Lung microvascular endothelial cell (primary cell): ENCODE results near the gene ARID3C. TPM values are rescaled to one million over a fixed set of nuclear protein-coding genes. Genes with fewer than 3 reads are reported as not detected.

Source experiments
- DNase-seq, 2 donors: peaks; one replicate each; pipeline versions ENCODE4 v3.0.0 to v3.0.0-alpha.2; 2010; ENCODE audit warnings: low read depth in 2 of 2
- total RNA-seq: library from RNA; depleted of rRNA; stranded (reverse); fragments of >200 nt; gene quantifications from 2 replicates; pipeline ENCODE4 v1.2.1, GENCODE V29; 2014

The ARID3C gene
- total RNA-seq, 1 donor from 2014 or later: 0.20 TPM

DNA sequence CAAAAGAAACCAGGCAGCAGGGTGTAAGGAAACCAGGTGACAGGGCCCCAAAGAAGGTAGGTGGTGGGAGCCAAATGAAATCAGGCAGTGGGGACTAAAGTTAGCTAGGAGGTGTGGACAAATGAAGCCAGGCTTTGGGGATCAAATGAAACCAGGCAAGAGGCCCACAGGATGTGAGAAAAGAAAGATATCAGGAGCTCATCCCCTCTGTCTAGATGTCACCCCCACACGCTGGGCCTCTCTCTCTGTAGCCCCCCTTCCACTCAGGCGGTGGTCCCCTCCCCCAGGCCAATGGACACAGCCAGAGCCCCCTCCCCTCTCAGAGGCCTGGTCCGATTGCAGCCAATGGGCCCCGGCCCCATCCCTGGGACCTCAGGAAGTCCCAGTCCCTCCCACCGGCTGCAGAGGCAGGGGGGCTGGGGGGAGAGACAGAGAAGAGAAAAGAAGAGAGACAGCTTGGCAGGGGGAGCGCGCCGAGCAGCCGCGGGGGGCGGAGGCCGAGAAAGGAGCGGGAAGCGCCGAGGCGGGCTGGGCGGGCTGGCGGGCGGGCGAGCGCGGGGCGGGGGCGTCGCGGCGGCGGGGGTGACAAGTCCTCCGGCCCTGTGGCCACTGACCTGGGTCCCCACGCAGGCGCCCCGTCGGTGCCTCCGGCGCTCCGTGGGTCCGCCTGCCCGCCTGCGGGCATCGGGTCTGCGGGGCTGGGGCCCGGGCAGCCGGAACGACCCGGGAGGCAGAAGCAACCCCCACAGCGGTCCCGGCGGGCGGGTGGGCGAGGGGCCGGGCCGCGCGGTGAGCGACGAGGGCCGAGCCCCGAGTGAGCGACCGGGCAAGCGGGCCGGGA lies 51.2 kb downstream of the ARID3C start:
- DNase-seq: no peak

DNA sequence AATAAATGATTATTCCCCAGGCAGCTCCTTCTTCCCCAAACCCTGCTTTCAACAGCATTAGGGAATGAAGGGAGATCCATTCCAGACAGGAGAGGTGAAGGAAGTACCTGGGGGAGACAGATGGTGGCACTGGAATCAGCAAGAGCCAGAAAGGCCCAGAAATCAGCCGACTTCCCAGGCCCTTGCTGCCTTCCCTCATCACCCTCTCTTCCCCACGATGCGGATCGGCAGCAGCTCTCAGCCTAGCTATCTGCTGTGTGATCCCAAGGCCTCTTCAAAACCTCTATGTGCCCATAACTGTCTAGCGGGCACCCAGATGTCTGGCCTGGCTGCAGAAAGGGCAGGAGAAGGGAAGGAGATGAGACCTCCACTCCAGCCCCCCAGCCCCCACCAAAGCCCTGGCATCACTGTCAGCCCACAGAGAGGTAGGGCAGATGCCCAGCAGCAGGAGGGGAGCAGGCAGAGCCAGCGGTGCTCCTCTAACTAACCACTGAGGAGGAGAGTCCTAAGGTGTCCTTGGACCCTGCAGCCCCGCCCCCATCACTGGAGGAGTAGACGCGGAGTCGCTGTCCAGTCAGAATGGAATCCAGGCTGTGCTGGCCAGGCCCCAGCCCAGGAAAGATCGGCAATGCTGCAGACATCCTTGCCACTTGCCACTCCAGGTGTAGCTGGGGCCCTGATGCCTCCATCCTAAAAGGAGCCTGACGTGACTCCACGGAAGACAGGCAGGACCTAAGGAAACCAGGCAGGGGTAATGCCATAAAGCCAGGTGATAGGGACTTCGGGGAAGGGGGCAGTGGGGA lies 52.1 kb downstream of the ARID3C start:
- no peak for DNase-seq

DNA sequence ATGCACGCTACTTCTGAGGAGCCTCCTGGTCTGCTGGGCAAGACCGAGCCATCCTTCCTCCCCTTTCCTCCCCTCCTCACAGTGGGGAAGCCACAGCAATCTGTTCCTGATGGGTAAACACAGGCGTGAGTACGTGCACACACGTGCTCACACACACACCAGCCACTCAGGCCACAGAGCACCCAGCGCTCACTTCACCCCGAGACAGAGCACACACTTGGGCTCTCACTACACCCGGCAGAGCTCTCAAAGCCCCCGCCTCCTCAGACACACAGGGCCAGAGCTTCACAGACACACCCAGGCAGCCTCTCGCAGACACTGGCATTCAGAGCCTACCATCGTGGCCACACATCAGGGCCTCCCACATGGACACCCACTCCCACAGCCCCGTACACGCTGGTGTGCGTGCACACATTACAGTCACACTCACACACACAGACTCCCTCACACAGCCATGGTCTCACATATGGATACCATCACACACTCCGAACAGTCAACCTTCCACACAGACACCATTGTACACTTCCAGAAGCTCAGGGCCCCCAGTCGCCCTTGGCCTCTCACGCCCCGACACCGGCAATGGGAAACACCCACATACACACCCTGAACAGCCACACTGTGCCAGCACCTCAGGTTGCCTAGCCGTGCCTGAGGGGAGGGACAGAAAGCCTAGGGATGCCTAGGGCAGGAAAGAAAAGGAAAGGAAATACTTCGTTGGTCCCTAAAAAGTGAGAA lies 52.8 kb downstream of the ARID3C start:
- no peak for DNase-seq

DNA sequence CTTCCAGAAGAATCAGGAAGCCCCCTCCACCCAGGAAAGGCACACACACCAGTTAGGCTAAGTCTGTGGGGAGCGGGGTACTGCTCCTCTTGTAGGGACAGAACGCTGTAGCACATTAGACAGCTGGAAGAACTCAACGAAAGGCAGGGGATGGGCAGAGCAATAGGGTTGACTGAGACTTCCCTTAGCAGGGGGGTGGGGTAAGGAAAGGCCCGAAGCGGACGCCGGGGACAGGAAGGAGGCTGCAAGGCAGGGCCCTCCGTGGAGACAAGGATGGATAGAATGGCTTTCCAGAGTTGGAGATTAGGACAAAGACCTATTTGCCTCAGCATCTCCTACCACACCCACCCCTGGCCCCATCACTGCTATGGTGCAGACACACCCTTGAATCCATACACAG lies 53.6 kb downstream of the ARID3C start:
- DNase-seq: no peak

DNA sequence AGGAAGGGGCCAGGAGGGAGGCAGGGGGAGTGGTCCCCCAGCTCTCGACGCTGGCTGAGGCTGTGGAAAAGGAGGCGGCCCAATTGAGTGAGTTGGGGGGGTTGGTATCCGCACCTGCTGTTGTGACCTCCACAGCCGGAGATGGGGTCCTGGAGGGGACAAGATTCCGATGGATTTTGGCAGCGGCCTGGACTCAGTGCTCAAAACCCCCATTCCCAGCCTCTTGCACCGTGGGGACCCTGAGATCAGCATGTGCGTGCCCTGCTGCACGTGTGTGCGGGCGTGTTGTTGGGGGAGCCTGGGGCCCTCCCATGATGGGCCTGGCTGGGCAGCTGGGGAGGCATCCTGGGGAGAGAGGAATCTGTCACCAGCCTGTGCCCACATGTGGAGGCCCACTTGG lies 54.3 kb downstream of the ARID3C start:
- no peak for DNase-seq

DNA sequence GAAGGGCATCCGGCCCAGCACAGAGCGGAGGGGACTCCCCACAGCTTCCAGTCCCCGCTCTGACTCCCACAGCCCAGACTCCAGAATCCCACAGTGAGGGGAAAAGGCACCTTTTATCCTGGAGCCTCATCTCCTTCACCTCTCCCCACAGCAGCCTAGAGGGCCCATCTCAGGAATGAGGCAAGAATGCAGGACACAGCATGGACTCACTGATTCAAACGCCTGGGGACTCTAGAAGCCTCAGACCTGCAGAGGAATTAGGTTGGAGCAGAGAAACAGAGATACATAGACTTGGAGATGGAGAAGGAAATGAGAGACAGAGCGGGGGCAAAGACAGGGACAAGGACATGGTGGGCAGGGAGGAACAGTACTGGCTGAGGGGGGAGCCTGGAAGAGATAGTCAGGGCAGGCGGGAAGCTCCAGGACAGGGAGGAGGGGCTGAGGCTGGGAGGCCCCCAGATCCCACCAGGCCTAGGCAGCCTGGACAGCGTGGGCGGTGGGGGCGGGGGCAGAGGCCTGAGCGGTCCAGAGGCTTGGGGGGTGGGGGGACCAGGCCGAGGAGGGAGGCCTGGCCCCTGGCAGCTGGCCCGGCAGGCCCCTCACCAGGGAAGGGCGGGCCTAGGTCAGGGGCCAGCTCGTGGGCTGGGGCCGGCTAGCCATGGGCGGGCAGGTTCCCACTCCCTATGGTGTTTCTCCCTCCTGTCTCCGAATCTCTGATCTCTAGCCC lies 55.1 kb downstream of the ARID3C start:
- no peak for DNase-seq

DNA sequence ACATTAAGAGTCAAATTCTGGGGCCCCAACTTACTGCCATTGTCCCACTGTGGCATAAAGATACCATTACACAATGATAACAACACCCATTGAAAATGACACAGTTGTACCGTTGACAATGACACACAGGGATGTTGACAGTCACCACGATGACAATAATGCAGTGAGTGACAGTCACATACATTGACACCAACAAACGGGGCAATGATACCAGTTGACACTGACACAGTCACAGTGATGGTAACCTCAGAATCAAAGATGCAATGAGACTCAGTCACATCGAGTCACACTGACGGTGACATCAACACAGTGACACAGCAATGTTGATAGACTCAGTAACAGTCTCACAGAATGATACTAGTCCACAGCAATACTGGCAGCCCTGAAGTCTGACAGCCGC lies 56.2 kb downstream of the ARID3C start:
- DNase-seq: no peak

DNA sequence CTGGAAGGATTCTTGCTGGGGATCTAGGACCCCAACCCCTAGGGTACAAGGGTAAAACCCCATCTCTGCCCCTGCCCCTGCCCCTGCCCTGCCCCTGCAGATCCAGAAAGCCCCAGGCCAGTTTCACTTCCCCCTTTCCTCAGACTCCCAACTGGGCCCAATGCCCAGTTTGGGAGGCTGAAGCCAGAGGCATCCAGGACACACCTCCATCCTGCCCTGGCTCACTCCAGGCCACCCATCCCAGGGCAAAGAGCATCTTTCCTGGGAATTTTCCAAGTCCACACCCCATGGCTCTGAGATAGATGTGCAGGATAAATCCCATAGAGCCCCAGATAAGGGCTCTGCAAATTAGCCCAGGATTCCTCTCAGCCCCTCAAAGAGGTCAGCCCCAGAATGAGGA lies 56.8 kb downstream of the ARID3C start:
- no peak for DNase-seq

DNA sequence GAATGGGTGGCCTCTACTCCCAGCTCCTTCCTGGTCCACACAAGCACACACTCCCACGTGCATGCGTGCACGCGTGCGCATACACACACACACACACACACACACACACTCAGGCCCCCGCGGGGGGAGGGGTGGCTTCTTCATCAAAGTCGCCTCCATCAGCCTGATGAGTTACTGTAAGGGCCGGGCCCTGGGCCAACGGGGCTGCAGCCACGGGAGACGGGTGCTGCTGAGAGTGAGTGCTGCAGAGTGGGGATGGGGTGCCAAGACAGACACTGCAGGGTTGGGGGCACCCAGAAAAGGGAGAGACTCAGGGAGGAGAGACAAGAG lies 57.4 kb downstream of the ARID3C start:
- no peak for DNase-seq

Other genes starting within 250 kb of the ARID3C start
- gene FAM219A, start 170.5 kb downstream of the ARID3C start, total RNA-seq: 4.0 and 4.8 TPM in 2 replicates
- gene DNAI1, start 170.3 kb downstream of the ARID3C start, total RNA-seq: not detected in 2 replicates
- gene ENHO, start 106.1 kb downstream of the ARID3C start, total RNA-seq: not detected in 2 replicates
- not detected in 2 replicates for gene CNTFR, start 39.3 kb downstream of the ARID3C start, total RNA-seq
- gene RPP25L, start 17.0 kb downstream of the ARID3C start, total RNA-seq: 14.8 and 15.5 TPM in 2 replicates
- 65.3 and 71.5 TPM in 2 replicates for gene DCTN3, start 8.6 kb downstream of the ARID3C start, total RNA-seq
- gene SIGMAR1, start 8.7 kb upstream of the ARID3C start, total RNA-seq: 29.2 and 31.0 TPM in 2 replicates
- 23.5 and 27.0 TPM in 2 replicates for gene GALT, start 17.6 kb upstream of the ARID3C start, total RNA-seq
- gene IL11RA, start 23.1 kb upstream of the ARID3C start, total RNA-seq: 3.3 and 3.4 TPM in 2 replicates
- not detected in 2 replicates for gene CCL27, start 33.6 kb upstream of the ARID3C start, total RNA-seq
- not detected in 2 replicates for gene CCL19, start 62.2 kb upstream of the ARID3C start, total RNA-seq
- 0.44 and 1.4 TPM in 2 replicates for gene CCL21, start 81.1 kb upstream of the ARID3C start, total RNA-seq